NCI-H446 treated with DMSO at 0.1 percent for 48 hours (cell line): ENCODE data around the gene MAPK1.
"Not testable (repeated sequence)": the region's sequence is repeated elsewhere in the genome, so short reads cannot be mapped to it uniquely, and the experiment has no call there.

ENCODE experiments used
- DNase-seq: peaks from one replicate; lab custom pipeline; 2025; lab: John Stamatoyannopoulos, UW

The MAPK1 gene

GRCh38 chr22:21725956-21726649 is 141.3 kb downstream of the MAPK1 start:
- no peak for DNase-seq

GRCh38 chr22:21724496-21724895 is 142.9 kb downstream of the MAPK1 start:
- not testable (repeated sequence) for DNase-seq

GRCh38 chr22:21721195-21721852 is 146.1 kb downstream of the MAPK1 start:
- DNase-seq = not testable (repeated sequence)

- not testable (repeated sequence) for DNase-seq
Measured at GRCh38 chr22:21720191-21720859, 147.1 kb downstream of the MAPK1 start.

GRCh38 chr22:21719024-21719423 is 148.4 kb downstream of the MAPK1 start:
- DNase-seq = no peak

GRCh38 chr22:21718499-21718898 is 148.9 kb downstream of the MAPK1 start:
- DNase-seq = no peak

- DNase-seq = not testable (repeated sequence)
Measured at GRCh38 chr22:21716395-21717122, 150.9 kb downstream of the MAPK1 start.

GRCh38 chr22:21714786-21715185 is 152.7 kb downstream of the MAPK1 start:
- no peak for DNase-seq

- DNase-seq = no peak
Measured at GRCh38 chr22:21714059-21714770, 153.2 kb downstream of the MAPK1 start.

- DNase-seq = no peak
Measured at GRCh38 chr22:21713428-21714058, 153.9 kb downstream of the MAPK1 start.

GRCh38 chr22:21712751-21713427 is 154.6 kb downstream of the MAPK1 start:
- peak; percentile 40 for DNase-seq

- DNase-seq = no peak
Measured at GRCh38 chr22:21711851-21712250, 155.6 kb downstream of the MAPK1 start.

- no peak for DNase-seq
Measured at GRCh38 chr22:21710156-21710555, 157.3 kb downstream of the MAPK1 start.

- DNase-seq = no peak
Measured at GRCh38 chr22:21709688-21710087, 157.8 kb downstream of the MAPK1 start.

GRCh38 chr22:21708960-21709359 is 158.5 kb downstream of the MAPK1 start:
- DNase-seq = no peak

- DNase-seq = peak; percentile 72
Measured at GRCh38 chr22:21707677-21708076, 159.8 kb downstream of the MAPK1 start.
